Liver (tissue), 9 donors: ENCODE results near the gene CDKL1. TPM values are rescaled to one million over a fixed set of nuclear protein-coding genes. Genes with fewer than 3 reads are reported as not detected.

Source experiments
- DNase-seq: peaks from one replicate; pipeline ENCODE4 v3.0.0-alpha.2; 2017; ENCODE audit warnings: low spot score
- H3K27ac ChIP-seq, 2 donors: one replicate each; pipeline ENCODE4 v1.7.0; 2013; ENCODE audit warnings: inconsistent platforms in 2 of 2, low read length in 2 of 2, control low read depth in 1 of 2, low read depth in 1 of 2, mild to moderate bottlenecking in 1 of 2
- H3K27me3 ChIP-seq, 4 donors: one replicate each; pipeline versions ENCODE4 v1.6.1 to v1.7.0; 2013; ENCODE audit warnings: low read length in 3 of 4, inconsistent platforms in 1 of 4, mild to moderate bottlenecking in 1 of 4, moderate library complexity in 1 of 4; ENCODE audit not compliant: control insufficient read depth in 4 of 4, insufficient read depth in 4 of 4
- H3K36me3 ChIP-seq, 4 donors: one replicate each; pipeline versions ENCODE4 v1.6.1 to v1.7.0; 2013; ENCODE audit warnings: low read length in 3 of 4, mild to moderate bottlenecking in 3 of 4, low read depth in 1 of 4, moderate library complexity in 1 of 4; ENCODE audit not compliant: control insufficient read depth in 4 of 4, insufficient read depth in 3 of 4
- H3K4me1 ChIP-seq, 4 donors: one replicate each; pipeline versions ENCODE4 v1.6.1 to v1.7.0; 2013; ENCODE audit warnings: low read length in 3 of 4, mild to moderate bottlenecking in 3 of 4, moderate library complexity in 1 of 4; ENCODE audit not compliant: control insufficient read depth in 4 of 4, insufficient read depth in 4 of 4
- H3K4me3 ChIP-seq, 3 donors: one replicate each; pipeline versions ENCODE4 v1.6.1 to v1.7.0; 2013; ENCODE audit warnings: low read length in 3 of 3, control low read depth in 1 of 3, low read depth in 1 of 3, mild to moderate bottlenecking in 1 of 3
- H3K9ac ChIP-seq, 2 donors: one replicate each; pipeline ENCODE4 v1.7.0; 2013; ENCODE audit warnings: low read length in 2 of 2, mild to moderate bottlenecking in 2 of 2, moderate library complexity in 2 of 2, control low read depth in 1 of 2, low read depth in 1 of 2
- H3K9me3 ChIP-seq, 4 donors: one replicate each; pipeline versions ENCODE4 v1.6.1 to v1.7.0; 2013; ENCODE audit warnings: low read length in 3 of 4; ENCODE audit not compliant: control insufficient read depth in 4 of 4
- CTCF ChIP-seq: fragments of 150-350 bp; IDR thresholded peaks from 2 replicates; pipeline ENCODE4 v1.5.1; 2017; ENCODE audit warnings: improper control_type of control experiment, low read depth, low read length; ENCODE audit not compliant: missing input control
- EGR1 ChIP-seq, 2 donors: IDR thresholded peaks; 2 replicates each; pipeline ENCODE4 v1.6.1; 2016 to 2018; ENCODE audit warnings: antibody characterized with exemption in 2 of 2, low read depth in 2 of 2
- FOXA1 ChIP-seq: IDR thresholded peaks from 2 replicates; pipeline ENCODE4 v1.6.1; 2016; ENCODE audit warnings: antibody characterized with exemption
- FOXA2 ChIP-seq: IDR thresholded peaks from 2 replicates; pipeline ENCODE4 v1.6.1; 2016; ENCODE audit warnings: antibody characterized with exemption
- GABPA ChIP-seq, 2 donors: IDR thresholded peaks in 1 of 2; conservative IDR thresholded peaks in 1 of 2; 2 replicates each; pipeline ENCODE4 v1.6.1; 2016; ENCODE audit warnings: antibody characterized with exemption in 2 of 2, mild to moderate bottlenecking in 1 of 2, moderate library complexity in 1 of 2
- HNF4A ChIP-seq, 2 donors: conservative IDR thresholded peaks; 2 replicates each; pipeline ENCODE4 v1.6.1; 2016; ENCODE audit warnings: antibody characterized with exemption in 2 of 2, mild to moderate bottlenecking in 2 of 2
- HNF4G ChIP-seq: IDR thresholded peaks from 2 replicates; pipeline ENCODE4 v1.6.1; 2016; ENCODE audit warnings: antibody characterized with exemption
- JUND ChIP-seq, 2 donors: IDR thresholded peaks; 2 replicates each; pipeline ENCODE4 v1.6.1; 2016; ENCODE audit warnings: antibody characterized with exemption in 2 of 2
- MAX ChIP-seq: IDR thresholded peaks from 2 replicates; pipeline ENCODE4 v1.6.1; 2016; ENCODE audit warnings: antibody characterized with exemption
- NR2F2 ChIP-seq: IDR thresholded peaks from 2 replicates; pipeline ENCODE4 v1.6.1; 2016; ENCODE audit warnings: antibody characterized with exemption
- RAD21 ChIP-seq, 2 donors: IDR thresholded peaks; 2 replicates each; pipeline ENCODE4 v1.6.1; 2016; ENCODE audit warnings: antibody characterized with exemption in 2 of 2, mild to moderate bottlenecking in 2 of 2
- REST ChIP-seq: IDR thresholded peaks from 2 replicates; pipeline ENCODE4 v1.6.1; 2016; ENCODE audit warnings: antibody characterized with exemption, mild to moderate bottlenecking
- SP1 ChIP-seq: IDR thresholded peaks from 2 replicates; pipeline ENCODE4 v1.6.1; 2018; ENCODE audit warnings: antibody characterized with exemption, mild to moderate bottlenecking
- TAF1 ChIP-seq: conservative IDR thresholded peaks from 2 replicates; pipeline ENCODE4 v1.6.1; 2016; ENCODE audit warnings: antibody characterized with exemption, mild to moderate bottlenecking
- YY1 ChIP-seq: IDR thresholded peaks from 2 replicates; pipeline ENCODE4 v1.6.1; 2016; ENCODE audit warnings: antibody characterized with exemption, mild to moderate bottlenecking
- whole genome bisulfite sequencing: extraction: QIAGEN DNeasy Blood & Tissue Kit; methylation state at CpG from one replicate; pipeline ENCODE4 v1.1.7; 2013; 5-methylcytosine and 5-hydroxymethylcytosine counted together
- polyA plus RNA-seq, 2 donors: library from polyadenylated mRNA; stranded (reverse) in 1 of 2; unstranded in 1 of 2; fragments of 200-250 nt in 1 of 2; fragments of >200 nt in 1 of 2; fragmentation: Nextera tagmentation in 1 of 2; extraction: Ambion mirVana in 1 of 2; gene quantifications; one replicate each; pipeline versions ENCODE4 v1.2.1 to v1.2.3, GENCODE V29; 2013 to 2015
- total RNA-seq, 2 donors: library from RNA; depleted of rRNA; stranded (reverse); fragments of >200 nt; gene quantifications; one replicate each; pipeline ENCODE4 v1.2.3, GENCODE V29; 2014
- TF ChIP-seq, protein P1 (sequence below): IDR thresholded peaks from 2 replicates; pipeline ENCODE4 v1.6.1; 2016; ENCODE audit warnings: antibody characterized with exemption
- TF ChIP-seq, protein P2 (sequence below): IDR thresholded peaks from 2 replicates; pipeline ENCODE4 v1.6.1; 2016; ENCODE audit warnings: antibody characterized with exemption
- donor health status: healthy.
- donor health status: healthy.
- donor health status: healthy.
- donor health status: healthy.
- donor health status: healthy.

The CDKL1 gene
- total and polyA plus RNA-seq, 4 donors: 1.1 to 6.8 (median 2.1) TPM

GRCh38 chr14:50339178-50339804 lies 57.4 kb downstream of the CDKL1 start:
- no peak overlapping the region for H3K27ac ChIP-seq
- H3K4me1 ChIP-seq: peaks cover 0 to 10% (median 4%) of the 10 kb centered on the region in 4 donors
- DNase-seq: no peak
- no peaks in the 10 kb centered on the region for H3K9me3 ChIP-seq
- WGBS: 52% methylated on average over 3 of the region's 3 CpGs
- TF ChIP-seq FOXA1: no peak
- TF ChIP-seq GABPA (IDR thresholded peaks at IDR 0.05 in 1 of 2, conservative IDR thresholded peaks at IDR 0.05 in 1 of 2): no peak
- no peak for TF ChIP-seq TAF1
- no peak for TF ChIP-seq RAD21 (IDR thresholded peaks at IDR 0.05)
- no peak for TF ChIP-seq REST
- TF ChIP-seq JUND (IDR thresholded peaks at IDR 0.05): no peak
- TF ChIP-seq YY1: no peak
- TF ChIP-seq, protein P1, sequence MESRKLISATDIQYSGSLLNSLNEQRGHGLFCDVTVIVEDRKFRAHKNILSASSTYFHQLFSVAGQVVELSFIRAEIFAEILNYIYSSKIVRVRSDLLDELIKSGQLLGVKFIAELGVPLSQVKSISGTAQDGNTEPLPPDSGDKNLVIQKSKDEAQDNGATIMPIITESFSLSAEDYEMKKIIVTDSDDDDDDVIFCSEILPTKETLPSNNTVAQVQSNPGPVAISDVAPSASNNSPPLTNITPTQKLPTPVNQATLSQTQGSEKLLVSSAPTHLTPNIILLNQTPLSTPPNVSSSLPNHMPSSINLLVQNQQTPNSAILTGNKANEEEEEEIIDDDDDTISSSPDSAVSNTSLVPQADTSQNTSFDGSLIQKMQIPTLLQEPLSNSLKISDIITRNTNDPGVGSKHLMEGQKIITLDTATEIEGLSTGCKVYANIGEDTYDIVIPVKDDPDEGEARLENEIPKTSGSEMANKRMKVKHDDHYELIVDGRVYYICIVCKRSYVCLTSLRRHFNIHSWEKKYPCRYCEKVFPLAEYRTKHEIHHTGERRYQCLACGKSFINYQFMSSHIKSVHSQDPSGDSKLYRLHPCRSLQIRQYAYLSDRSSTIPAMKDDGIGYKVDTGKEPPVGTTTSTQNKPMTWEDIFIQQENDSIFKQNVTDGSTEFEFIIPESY: no peak
- no peak for TF ChIP-seq HNF4A (conservative IDR thresholded peaks at IDR 0.05)
- no peak for TF ChIP-seq FOXA2
- TF ChIP-seq, protein P2, sequence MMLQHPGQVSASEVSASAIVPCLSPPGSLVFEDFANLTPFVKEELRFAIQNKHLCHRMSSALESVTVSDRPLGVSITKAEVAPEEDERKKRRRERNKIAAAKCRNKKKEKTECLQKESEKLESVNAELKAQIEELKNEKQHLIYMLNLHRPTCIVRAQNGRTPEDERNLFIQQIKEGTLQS: no peak
- TF ChIP-seq SP1: no peak
- no peak for TF ChIP-seq HNF4G
- no peak for TF ChIP-seq CTCF
- TF ChIP-seq EGR1 (IDR thresholded peaks at IDR 0.05; ENCODE audit: low read depth in 2 of 2): no peak
- no peak for TF ChIP-seq MAX
- no peak overlapping the region for H3K9ac ChIP-seq
- H3K27me3 ChIP-seq: no peaks in the 10 kb centered on the region
- H3K4me3 ChIP-seq: no peak overlapping the region
- H3K36me3 ChIP-seq: no peaks in the 10 kb centered on the region

GRCh38 chr14:50338587-50338986 lies 58.1 kb downstream of the CDKL1 start:
- no peak for DNase-seq
- no peaks in the 10 kb centered on the region for H3K36me3 ChIP-seq
- H3K4me3 ChIP-seq: no peak overlapping the region
- no peaks in the 10 kb centered on the region for H3K9me3 ChIP-seq
- 94% methylated on average over 2 of the region's 2 CpGs for WGBS
- no peak overlapping the region for H3K27ac ChIP-seq
- TF ChIP-seq, protein P1: no peak
- TF ChIP-seq CTCF: no peak
- TF ChIP-seq YY1: no peak
- no peak for TF ChIP-seq EGR1 (IDR thresholded peaks at IDR 0.05; ENCODE audit: low read depth in 2 of 2)
- TF ChIP-seq NR2F2: no peak
- TF ChIP-seq, protein P2: no peak
- no peak for TF ChIP-seq MAX
- no peak for TF ChIP-seq TAF1
- no peak for TF ChIP-seq HNF4A (conservative IDR thresholded peaks at IDR 0.05)
- TF ChIP-seq GABPA (IDR thresholded peaks at IDR 0.05 in 1 of 2, conservative IDR thresholded peaks at IDR 0.05 in 1 of 2): no peak
- TF ChIP-seq FOXA2: no peak
- TF ChIP-seq HNF4G: no peak
- no peak for TF ChIP-seq FOXA1
- H3K9ac ChIP-seq: no peak overlapping the region
- no peaks in the 10 kb centered on the region for H3K27me3 ChIP-seq
- H3K4me1 ChIP-seq: peaks cover 0 to 10% (median 3%) of the 10 kb centered on the region in 4 donors
